Panc1 (cell line): Measurements from ENCODE around the gene SERP2. TPM values are rescaled to one million over a fixed set of nuclear protein-coding genes. Genes with fewer than 3 reads are reported as not detected.

Source experiments
- ATAC-seq: fragments of 200-7000 bp; cut with Tn5 transposase; 2 replicates; pipeline ENCODE4 v1.9.1; 2020; ENCODE audit warnings: mild to moderate bottlenecking, moderate library complexity
- BruUV-seq: library from RNA; stranded (reverse); fragments of 400-500 nt; replicated peaks from 2 replicates; lab custom pipeline; 2021; lab: Mats Ljungman, UMichigan
- CTCF ChIA-PET: fragments of 300-600 bp; sonication (Branson Sonifier 250); formaldehyde crosslinking; loops from one replicate; lab custom pipeline; 2022; ENCODE audit warnings: antibody characterized with exemption; lab: Charles Lee
- POLR2A ChIA-PET: fragments of 300-600 bp; sonication (Branson Sonifier 250); formaldehyde crosslinking; loops from one replicate; lab custom pipeline; 2022; ENCODE audit warnings: antibody characterized with exemption; lab: Charles Lee
- DNase-seq: peaks from one replicate; pipeline ENCODE4 v3.0.0-alpha.2; 2010; ENCODE audit warnings: low read depth, low spot score
- H3K27ac ChIP-seq: 2 replicates; pipeline ENCODE4 v1.5.1; 2011; ENCODE audit warnings: mild to moderate bottlenecking, low read length, inconsistent platforms
- H3K27me3 ChIP-seq: fragments of 200-500 bp; sonication (Bioruptor generic); 2 replicates; pipeline ENCODE4 v1.6.0; 2014; ENCODE audit warnings: low read length, inconsistent platforms; ENCODE audit not compliant: control insufficient read depth, insufficient read depth
- H3K36me3 ChIP-seq: fragments of 200-500 bp; sonication (Bioruptor generic); 2 replicates; pipeline ENCODE4 v1.5.1; 2014; ENCODE audit warnings: inconsistent platforms, mild to moderate bottlenecking, low read length, moderate library complexity; ENCODE audit not compliant: control insufficient read depth, insufficient read depth
- H3K4me1 ChIP-seq: 2 replicates; pipeline ENCODE4 v1.5.1; 2011; ENCODE audit warnings: inconsistent platforms, mild to moderate bottlenecking, low read length, moderate library complexity; ENCODE audit not compliant: control insufficient read depth, insufficient read depth
- H3K4me3 ChIP-seq, 2 experiments: 2 replicates each; pipeline ENCODE4 v1.5.1; 2011 to 2012; ENCODE audit warnings: low read depth in 2 of 2, low read length in 2 of 2, mild to moderate bottlenecking in 2 of 2, inconsistent platforms in 1 of 2, moderate library complexity in 1 of 2
- H3K9me3 ChIP-seq: fragments of 200-500 bp; sonication (Bioruptor generic); 2 replicates; pipeline ENCODE4 v1.5.1; 2014; ENCODE audit warnings: low read depth, mild to moderate bottlenecking, inconsistent platforms, low read length, moderate library complexity; ENCODE audit not compliant: control insufficient read depth, insufficient read depth
- POLR2AphosphoS5 ChIP-seq: IDR thresholded peaks from 2 replicates; pipeline ENCODE4 v1.6.1; 2012; ENCODE audit warnings: mild to moderate bottlenecking, low read depth, low read length, moderate library complexity
- SIN3A ChIP-seq: IDR thresholded peaks from 2 replicates; pipeline ENCODE4 v1.6.1; 2012; ENCODE audit warnings: low read depth, mild to moderate bottlenecking, low read length, moderate library complexity, borderline replicate concordance; ENCODE audit not compliant: insufficient read depth
- TCF7L2 ChIP-seq: IDR thresholded peaks from 2 replicates; pipeline ENCODE4 v1.6.1; 2011; ENCODE audit warnings: mild to moderate bottlenecking, low read depth, low read length, inconsistent platforms
- in situ Hi-C: cut with HindIII; loops from 2 replicates; pipeline ENCODE4 v1.10.0; 2016; ENCODE audit warnings: low sequenced_read_pairs, low pct_unique_long_range_greater_than_20kb
- intact Hi-C: fragments of 100-400 bp; cut with micrococcal nuclease; formaldehyde crosslinking; loops from one replicate; pipeline ENCODE4 v1.10.0; 2022; ENCODE audit not compliant: unreplicated experiment
- total RNA-seq: library from RNA; stranded (reverse); gene quantifications from one replicate; pipeline ENCODE4 v1.2.1, GENCODE V29; 2021; ENCODE audit not compliant: unreplicated experiment
- TF ChIP-seq, protein P1 (sequence below), 2 experiments: IDR thresholded peaks; 2 replicates each; pipeline ENCODE4 v1.6.1; 2011 to 2012; ENCODE audit warnings: low read depth in 2 of 2, control low read depth in 1 of 2, low read length in 1 of 2, mild to moderate bottlenecking in 1 of 2, moderate library complexity in 1 of 2; ENCODE audit not compliant: insufficient read depth in 1 of 2
- TF ChIP-seq, protein P2 (sequence below): fragments of 450-650 bp; IDR thresholded peaks from 2 replicates; pipeline ENCODE4 v1.5.1; 2017; ENCODE audit warnings: mild to moderate bottlenecking

Gene SERP2
- total RNA-seq, 1 experiment from 2014 or later = 0.18 TPM

DNA sequence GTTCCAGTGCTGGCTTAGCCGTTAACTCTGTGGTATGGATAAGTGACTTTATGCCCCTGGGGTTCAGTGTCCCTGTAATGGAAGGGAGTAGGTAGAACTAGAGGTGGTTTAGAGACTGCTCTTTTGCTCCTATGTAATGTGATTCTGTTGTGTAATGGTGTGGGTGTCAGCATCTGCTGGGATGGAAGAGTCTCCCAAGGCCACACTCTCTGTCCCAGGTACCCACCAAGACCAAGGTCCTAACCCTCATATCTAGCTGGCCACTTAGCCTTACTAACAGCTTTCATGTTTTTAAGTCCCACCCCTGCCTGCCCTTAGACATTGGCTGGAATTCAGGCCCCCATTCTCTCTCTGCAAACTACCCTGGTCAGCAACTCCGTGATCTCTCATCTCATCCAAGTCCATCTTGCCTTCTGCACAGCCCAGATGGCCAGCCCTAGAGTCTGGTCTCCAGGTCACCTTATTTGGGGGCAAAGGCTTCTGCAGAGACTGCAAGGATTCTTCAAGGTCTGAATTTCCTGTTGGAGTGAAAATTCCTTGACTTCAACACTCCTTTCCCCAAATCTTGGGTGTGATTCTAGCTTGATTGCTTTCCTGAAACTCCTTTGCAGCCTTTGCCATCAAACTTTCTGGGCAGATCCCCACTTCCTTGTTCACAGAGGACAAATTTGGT lies 48.4 kb downstream of the SERP2 start:
- H3K36me3 ChIP-seq = no peaks in the 10 kb centered on the region
- H3K4me3 ChIP-seq = no peak overlapping the region
- intact Hi-C loops = no loop called here
- no peak for TF ChIP-seq POLR2AphosphoS5
- TF ChIP-seq, protein P1, sequence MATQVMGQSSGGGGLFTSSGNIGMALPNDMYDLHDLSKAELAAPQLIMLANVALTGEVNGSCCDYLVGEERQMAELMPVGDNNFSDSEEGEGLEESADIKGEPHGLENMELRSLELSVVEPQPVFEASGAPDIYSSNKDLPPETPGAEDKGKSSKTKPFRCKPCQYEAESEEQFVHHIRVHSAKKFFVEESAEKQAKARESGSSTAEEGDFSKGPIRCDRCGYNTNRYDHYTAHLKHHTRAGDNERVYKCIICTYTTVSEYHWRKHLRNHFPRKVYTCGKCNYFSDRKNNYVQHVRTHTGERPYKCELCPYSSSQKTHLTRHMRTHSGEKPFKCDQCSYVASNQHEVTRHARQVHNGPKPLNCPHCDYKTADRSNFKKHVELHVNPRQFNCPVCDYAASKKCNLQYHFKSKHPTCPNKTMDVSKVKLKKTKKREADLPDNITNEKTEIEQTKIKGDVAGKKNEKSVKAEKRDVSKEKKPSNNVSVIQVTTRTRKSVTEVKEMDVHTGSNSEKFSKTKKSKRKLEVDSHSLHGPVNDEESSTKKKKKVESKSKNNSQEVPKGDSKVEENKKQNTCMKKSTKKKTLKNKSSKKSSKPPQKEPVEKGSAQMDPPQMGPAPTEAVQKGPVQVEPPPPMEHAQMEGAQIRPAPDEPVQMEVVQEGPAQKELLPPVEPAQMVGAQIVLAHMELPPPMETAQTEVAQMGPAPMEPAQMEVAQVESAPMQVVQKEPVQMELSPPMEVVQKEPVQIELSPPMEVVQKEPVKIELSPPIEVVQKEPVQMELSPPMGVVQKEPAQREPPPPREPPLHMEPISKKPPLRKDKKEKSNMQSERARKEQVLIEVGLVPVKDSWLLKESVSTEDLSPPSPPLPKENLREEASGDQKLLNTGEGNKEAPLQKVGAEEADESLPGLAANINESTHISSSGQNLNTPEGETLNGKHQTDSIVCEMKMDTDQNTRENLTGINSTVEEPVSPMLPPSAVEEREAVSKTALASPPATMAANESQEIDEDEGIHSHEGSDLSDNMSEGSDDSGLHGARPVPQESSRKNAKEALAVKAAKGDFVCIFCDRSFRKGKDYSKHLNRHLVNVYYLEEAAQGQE (IDR thresholded peaks at IDR 0.05; ENCODE audit: insufficient read depth in 1 of 2, low read depth in 2 of 2, low read length in 1 of 2) = no peak
- no peak for TF ChIP-seq TCF7L2
- TF ChIP-seq, protein P2, sequence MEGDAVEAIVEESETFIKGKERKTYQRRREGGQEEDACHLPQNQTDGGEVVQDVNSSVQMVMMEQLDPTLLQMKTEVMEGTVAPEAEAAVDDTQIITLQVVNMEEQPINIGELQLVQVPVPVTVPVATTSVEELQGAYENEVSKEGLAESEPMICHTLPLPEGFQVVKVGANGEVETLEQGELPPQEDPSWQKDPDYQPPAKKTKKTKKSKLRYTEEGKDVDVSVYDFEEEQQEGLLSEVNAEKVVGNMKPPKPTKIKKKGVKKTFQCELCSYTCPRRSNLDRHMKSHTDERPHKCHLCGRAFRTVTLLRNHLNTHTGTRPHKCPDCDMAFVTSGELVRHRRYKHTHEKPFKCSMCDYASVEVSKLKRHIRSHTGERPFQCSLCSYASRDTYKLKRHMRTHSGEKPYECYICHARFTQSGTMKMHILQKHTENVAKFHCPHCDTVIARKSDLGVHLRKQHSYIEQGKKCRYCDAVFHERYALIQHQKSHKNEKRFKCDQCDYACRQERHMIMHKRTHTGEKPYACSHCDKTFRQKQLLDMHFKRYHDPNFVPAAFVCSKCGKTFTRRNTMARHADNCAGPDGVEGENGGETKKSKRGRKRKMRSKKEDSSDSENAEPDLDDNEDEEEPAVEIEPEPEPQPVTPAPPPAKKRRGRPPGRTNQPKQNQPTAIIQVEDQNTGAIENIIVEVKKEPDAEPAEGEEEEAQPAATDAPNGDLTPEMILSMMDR = no peak
- TF ChIP-seq SIN3A = no peak
- ATAC-seq (no peak), DNase-seq (no peak)
- no peak overlapping the region for H3K27ac ChIP-seq
- ChIA-PET POLR2A (no interaction called here), CTCF (no interaction called here)
- in situ Hi-C loops = no loop called here
- H3K4me1 ChIP-seq = no peaks in the 10 kb centered on the region
- H3K27me3 ChIP-seq = no peaks in the 10 kb centered on the region
- no TSS peak for BruUV-seq
- no peaks in the 10 kb centered on the region for H3K9me3 ChIP-seq

DNA sequence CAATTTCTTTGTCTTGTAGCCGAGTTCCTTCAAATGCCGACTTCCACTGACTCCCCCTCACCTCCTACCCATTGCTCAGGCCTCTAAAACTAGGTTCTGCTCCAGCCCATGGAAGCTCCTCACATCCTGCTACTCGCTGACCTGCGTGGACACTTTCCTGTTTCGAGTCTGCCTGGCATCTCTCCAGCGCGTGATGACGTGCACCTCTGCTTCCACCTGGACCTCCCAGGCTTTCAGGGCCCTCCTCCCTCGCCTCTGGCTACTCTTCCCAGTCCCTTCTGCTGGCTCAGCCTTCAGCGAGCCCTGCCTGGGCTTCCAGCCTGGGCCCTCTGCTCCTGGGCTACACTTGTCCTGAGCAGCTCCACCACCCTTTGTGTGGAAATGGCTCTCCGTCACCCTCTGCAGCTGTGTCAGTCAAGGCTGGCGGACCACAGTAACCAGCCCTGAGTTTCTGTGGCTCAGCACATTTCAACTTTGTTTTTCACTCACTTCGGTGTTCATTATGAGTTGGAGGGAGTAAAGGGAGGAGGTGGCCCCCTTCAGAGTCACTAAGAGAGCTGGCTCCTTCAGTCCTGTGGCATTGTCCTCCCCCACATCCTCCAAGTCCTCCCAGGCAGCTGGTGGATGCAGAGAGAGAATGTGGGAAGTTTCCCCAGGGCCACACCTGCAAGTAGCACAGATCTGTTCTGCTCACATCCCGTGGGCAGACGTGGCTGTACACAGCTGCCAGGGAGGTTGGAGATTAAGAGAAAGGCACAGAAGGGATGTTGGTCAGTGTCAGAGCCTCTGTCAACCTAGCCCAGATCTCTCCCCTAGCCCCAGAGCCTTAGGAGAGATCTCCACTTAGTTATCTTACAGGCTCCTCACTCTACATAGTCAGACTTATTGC lies 49.4 kb downstream of the SERP2 start:
- CTCF ChIA-PET = no interaction called here

More for the DNA sequence above, 49.4 kb downstream of the SERP2 start:
- in situ Hi-C loops = no loop called here
- ATAC-seq (no peak), DNase-seq (no peak)
- H3K36me3 ChIP-seq = no peaks in the 10 kb centered on the region
- intact Hi-C loops = no loop called here
- no TSS peak for BruUV-seq
- POLR2A ChIA-PET = no interaction called here
- H3K9me3 ChIP-seq = no peaks in the 10 kb centered on the region
- no peaks in the 10 kb centered on the region for H3K4me1 ChIP-seq
- H3K4me3 ChIP-seq = no peak overlapping the region
- no peak overlapping the region for H3K27ac ChIP-seq
- no peaks in the 10 kb centered on the region for H3K27me3 ChIP-seq
- no peak for TF ChIP-seq POLR2AphosphoS5
- TF ChIP-seq, protein P2 = no peak
- TF ChIP-seq SIN3A = no peak
- TF ChIP-seq, protein P1 (IDR thresholded peaks at IDR 0.05; ENCODE audit: insufficient read depth in 1 of 2, low read depth in 2 of 2, low read length in 1 of 2) = no peak
- no peak for TF ChIP-seq TCF7L2
